ELF-1 (cell line): ENCODE results near the gene MACROD1.
"Not testable (repeated sequence)": the region's sequence is repeated elsewhere in the genome, so short reads cannot be mapped to it uniquely, and the experiment has no call there.

Experiments
- DNase-seq: peaks from one replicate; pipeline ENCODE4 v3.0.0-alpha.2; 2016; ENCODE audit warnings: low read depth, low spot score

Gene MACROD1

DNA sequence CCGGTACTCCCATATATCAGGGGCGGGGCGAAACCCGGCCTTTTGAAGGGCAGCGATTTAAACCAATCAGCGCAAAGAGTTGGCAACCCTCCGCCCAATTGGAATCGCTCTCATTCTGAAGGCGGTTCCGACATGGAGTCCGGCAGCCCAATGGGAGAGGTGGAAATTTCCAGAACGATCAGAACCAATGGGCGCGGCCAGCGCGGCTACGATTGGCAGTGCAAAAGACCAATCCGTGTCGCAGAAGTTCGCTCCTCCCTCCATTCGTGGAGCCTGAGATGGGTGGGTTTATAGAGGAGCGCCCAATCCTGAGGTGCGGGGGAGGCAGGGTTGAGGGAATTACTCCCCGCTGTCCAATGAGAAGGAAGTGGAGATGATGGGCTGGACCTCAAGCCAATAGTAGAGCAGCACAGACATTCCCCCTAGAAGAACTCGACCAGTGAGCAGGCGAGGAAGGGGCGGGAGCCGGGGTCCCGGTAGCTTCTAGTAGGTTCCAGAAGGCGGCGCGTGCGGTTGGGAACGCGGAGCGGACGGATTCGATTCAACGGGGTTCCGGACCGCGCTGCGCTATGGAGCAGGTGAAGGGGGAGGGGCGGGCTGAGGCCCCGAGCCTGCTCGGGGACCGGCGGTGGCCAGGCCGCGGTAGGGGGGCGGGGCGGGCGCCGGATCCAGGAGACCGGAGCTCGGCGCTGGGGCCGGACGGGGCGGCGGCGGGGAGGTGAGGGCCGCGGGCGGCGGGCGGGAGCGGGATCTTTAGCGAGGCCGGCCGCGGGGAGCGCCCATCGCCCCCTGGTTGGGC is 20.0 kb upstream of the MACROD1 start, which contains the start of gene STIP1:
TSS of gene STIP1 (plus strand) at position 479 of the 799 bp plus-strand sequence. CDS start at position 570, 91 bp downstream.
- DNase-seq = peak; percentile 100

DNA sequence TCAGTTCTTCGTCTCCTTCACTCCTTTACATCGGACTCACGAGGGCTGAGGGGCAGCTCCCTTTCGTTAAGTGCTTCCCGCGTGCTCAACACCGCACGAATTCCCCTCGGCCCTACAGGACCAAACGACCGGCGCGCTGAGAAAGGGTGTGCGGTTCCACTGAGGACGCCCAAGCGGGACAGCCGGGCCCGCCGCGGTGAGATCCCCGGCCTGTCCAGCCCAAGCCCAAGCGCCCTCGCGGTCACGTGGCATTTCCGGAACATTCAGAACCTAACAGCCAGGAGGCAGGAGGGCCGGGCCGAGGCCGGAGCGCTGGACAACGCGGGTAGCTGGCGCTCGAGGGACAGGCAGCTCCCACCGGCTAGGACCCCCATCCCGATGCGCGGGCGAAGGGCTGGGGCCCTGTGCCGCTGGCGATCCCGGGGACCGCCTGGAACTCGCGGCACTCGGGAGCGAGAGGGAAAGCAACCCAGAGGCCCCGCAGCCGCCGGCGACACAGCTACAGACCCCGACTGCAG is 19.3 kb upstream of the MACROD1 start:
- no peak for DNase-seq

DNA sequence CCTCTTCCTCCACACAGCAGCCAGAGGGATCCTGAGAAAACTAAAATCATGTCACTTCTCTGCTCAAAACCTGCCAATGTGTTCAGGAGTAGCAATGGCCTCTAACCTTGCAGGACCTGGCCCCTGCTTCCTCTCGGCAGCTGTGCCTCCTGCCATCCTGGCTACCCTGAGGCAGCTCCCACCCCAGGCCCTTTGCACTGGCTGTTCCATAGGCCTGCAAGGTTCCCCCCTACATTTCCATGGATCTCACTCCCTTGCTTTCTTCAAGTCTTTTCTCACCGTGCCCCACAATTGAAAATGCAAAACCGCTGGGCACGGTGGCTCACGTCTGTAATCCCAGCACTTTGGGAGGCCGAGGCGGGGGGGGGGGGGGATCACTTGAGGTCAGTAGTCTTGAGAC is 18.0 kb upstream of the MACROD1 start:
- no peak for DNase-seq

DNA sequence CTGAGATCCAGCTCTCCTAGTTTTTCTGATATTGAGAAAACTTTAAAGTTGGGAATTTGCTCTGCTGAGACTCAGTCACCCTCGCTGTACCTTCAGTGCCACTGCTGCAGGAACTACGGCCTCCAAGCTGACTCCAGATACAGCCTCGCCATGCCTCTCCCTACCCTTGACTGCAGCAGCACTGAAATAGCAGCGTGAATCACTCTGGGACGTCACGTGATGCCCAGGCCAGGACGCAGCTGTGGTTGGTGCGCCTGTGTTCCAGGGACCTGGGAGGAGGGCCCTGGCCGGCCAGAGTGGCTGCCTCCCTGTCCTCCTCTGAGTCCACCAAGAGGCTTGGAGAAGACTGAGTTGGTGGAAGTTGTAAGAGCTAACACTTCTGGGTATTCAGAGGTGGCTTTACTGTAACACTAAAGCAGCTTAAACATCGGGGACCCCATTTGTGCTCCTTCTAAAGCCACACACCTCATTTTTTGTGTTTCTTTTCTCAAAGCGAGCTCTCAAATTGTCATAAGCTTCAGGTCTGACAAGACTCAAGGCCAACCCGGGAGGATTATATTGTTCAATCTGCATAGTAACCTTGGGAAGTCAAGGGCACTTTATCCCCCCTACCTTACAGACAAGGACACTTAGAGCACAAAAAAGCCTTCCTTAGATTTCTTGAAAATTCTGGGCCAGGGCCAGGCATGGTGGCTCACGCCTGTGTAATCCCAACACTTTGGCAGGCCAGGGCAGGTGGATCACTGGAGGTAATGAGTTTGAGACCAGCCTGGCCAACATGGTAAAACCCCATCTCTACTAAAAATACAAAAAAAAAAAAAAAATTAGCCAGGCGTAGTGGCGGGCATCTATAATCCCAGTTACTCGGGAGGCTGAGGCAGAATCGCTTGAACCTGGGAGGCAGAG is 15.8 kb upstream of the MACROD1 start:
- peak; percentile 91 for DNase-seq

DNA sequence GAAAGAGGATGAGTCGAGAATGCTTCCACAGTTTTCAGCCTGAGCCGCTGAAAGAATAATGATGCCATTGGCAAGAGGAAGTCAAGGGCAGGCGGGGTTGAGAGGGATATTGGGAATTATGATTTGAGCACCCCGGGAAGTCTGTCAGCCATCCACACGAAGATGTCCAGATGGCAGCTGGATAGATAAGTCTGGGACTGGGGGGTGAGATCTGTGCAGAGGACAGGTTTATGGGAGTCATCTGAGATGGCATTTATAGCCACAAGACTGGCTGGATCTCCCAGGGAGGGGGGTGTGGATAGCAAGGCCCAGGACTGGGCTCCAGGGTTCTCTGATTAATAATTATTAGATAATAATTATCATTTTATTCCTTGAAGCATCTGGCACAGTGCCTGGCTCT is 15.0 kb upstream of the MACROD1 start:
- DNase-seq = no peak

DNA sequence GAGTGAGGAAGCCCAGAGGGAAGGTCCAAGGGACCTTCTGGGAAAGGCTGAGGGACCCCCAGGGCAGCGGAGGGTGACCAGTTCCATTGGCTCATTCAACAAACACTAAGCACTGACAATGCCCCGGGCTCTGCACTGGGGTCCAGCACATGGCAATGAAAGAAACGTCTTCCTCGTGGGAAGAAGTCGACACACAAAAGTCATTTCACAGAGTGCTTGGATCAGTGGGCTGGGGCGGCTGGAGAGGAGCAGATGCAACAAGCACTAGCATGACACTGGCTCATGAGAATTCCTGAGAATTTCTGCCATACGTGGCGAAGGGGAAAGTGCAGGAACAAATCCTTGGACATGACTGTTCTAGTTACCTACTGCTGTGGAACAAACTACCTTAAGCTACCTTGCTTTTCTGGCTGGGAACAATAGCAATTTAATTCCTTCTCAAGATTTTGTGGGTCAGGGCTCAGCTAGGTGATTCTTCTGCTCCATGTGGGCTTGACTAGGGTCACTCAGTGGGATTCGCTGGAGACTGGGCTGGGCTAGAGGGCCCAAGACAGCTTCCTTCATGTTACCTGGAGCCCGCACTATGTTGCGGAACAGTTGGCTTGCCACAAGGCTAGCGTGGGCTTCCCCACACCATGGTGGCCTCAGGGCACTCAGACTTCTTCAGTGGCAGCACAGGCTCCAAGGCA is 13.2 kb upstream of the MACROD1 start:
- no peak for DNase-seq

DNA sequence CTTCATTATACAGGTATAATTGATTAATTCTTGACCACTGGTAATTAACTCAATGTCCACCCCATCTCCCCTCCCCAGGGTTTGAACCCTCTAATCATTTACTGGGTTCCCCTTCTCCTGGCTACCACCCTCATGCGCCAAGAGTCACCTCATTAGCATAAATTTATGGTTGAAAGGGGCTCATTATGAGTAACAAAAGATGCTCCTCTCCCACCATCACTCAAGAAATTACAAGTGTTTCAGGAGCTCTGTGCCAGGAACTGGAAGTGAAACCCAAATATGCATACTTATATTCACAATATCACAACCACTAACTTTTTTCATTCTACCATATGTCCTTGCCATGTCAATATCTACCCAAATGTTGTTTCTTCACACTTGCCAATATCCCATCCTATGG is 12.3 kb upstream of the MACROD1 start:
- no peak for DNase-seq

DNA sequence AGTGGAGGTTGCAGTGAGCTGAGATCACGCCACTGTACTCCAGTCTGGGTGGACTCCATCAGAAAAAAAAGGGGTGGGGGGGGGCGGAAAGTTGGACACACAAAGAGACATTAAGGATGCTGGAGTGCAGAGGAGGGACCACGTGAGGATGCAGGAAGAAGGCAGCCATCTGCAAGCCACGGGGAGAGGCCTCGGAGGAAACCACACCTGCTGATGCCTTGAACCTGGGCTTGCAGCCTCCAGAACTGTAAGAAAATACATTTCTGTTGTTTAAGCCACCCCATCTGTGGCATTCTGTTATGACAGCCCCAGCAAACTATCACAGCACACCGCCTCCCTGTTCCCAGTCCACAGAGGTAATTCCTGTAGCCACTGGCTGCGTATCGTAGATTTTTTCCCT is 10.8 kb upstream of the MACROD1 start:
- DNase-seq = no peak

DNA sequence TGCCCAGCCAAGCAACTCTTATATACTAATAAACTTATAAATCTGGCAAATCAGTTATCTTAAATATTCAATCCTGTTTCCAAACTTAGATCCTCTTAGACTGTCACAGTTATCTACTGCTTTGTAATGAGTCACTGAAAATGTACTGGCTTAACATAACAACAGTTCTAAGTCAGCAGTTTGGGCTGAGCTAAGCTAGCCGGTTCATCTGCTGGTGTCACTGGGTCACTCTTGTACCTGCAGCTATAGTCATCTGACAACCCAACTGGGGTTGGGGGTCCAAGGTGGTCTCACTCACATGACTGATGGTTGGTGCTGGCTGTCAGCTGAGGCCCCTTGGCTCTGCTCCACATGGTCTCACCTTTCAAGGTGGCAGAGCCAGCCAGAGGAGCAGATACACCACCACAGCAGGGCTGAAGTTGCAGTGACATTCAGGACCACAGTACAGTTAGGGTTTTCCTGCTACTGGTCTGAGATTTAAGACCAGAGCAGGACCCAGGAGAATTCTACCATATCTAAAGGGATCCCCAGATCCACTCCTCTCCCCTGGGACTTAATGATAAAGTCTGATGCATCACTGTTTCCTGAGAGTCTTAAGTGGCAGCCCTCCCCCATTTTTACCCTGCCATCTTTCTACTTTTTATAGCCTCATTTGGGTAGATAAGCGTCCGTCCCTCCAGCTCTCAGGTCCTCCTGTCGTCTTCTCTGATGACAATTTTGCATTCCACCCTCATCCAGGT is 7.9 kb upstream of the MACROD1 start:
- DNase-seq = no peak

DNA sequence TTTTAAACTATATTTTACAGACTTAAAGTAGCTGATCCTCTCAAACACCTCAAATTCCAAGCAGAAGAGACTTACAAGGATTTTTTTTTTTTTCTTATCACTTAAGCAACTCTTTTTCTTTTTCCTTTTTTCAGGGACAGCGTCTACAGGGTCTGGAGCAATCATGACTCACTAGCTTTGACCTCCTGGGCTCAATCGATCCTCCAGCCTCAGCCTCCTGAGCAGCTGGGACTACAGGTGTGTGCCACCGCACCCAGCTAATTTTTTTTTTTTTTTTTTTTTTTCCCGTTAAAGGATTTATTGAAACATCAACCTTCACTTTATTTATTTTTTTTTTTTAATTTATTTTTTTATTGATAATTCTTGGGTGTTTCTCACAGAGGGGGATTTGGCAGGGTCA is 4.5 kb upstream of the MACROD1 start:
- DNase-seq = no peak

DNA sequence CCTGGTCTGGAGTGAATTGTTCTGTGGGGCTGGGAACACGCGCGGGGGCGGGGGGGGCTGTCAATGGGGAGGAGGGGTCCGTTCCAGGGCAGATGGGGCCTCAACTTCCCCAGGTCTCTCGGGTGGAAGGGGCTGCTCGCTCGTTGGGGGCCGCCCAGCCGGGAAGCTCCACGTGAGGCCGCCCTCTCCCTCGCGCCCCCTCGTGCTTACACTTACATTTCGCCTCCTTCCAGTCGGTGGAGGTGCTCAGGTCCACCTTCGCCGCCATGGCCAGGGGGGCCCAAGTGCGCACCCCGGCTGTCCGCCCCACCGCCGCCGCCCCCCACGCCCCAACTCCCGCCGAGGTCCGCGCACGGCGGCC is 452 bp downstream of the MACROD1 start:
- no peak for DNase-seq

DNA sequence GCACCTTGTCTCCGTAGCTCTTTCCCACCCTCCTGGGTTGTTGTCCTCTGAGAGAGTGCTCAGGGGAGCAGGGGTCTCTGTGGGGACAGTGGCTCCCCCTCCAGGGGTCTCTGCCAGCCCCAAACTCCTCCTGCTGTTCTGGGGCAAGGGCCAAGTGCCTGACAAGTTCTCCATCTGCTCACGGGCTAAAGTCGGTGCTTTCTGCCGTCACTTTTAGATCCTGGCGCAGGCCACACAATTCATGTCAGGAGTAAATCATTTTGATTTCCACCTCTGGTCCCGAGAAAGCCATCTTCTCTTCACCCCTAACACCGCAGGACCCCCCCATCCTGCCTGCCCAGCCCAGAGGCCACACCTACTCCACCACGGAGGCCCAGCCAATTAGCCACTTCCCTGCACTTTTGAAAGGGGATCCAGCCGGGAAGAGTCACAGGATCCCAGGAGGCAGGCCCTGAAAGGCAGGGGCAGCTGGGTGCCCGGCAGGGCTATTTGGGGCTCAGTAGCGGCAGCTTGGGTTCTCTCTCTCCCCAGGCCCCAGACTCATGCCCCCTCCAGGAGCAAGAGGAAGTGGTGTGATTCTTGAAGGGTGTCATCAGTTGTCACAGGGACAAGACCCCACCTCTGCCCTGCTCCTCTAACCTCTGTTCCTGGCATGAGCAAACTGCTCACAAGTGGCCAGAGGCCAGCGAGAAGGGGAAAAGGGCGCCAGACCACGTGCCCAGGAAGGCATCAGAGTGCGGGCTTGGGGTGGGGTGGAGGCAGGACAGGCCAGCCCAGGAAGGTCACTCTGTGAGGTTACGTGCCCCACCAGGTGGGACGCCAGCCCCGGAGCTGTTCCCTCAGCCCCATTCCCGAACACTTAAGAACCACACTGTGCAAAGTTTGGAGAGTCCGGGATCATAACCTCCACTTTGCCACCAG is 1.3 kb downstream of the MACROD1 start:
- peak; percentile 48 for DNase-seq

DNA sequence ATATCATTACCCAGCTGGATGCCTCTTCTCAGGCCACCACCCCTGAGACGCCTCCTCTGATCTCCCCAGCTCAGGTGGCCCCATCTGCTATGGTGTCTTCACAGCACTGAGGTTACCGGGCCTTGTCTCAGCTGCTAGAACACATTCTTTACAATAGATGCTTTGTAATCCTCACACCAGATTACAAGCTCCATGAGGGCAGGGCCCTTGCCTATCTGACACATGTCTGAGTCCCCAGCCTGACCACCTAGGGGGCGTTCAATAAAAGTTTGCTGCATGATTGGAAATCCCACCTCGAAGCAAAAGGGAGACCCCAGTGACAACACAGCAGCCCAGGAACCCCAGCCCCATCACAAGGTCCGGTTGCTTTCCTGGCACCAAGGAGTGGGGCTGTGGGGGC is 2.0 kb downstream of the MACROD1 start:
- DNase-seq = no peak

DNA sequence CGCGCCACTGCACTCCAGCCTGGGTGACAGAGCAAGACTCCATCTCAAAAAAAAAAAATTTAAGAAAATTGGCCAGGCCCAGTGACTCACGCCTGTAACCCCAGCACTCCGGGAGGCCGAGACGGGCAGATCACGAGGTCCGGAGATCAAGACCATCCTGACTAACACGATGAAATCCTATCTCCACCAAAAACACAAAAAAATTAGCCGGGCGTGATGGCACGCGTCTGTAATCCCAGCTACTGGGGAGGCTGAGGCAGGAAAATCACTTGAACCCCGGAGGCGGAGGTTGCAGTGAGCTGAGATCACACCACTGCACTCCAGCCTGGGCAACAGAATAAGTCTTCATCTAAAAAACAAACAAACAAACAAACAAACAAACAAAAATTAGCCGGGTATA is 3.1 kb downstream of the MACROD1 start:
- not testable (repeated sequence) for DNase-seq

DNA sequence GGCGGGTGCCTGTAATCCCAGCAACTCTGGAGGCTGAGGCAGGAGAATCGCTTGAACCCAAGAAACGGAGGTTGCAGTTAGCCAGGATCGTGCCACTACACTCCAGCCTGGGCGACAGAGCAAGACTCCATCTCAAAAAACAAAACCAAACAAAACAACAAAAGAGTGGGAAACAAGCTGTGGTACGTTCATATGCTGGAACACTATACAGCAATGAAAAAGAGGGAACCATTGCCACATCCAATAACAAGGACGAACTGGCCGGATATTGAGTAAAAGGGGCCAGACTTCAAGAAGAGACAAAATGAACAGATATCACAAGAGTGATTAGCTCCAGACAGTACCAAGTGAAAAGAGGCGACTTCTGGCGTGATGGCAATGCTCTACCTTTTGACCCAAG is 4.9 kb downstream of the MACROD1 start:
- no peak for DNase-seq

DNA sequence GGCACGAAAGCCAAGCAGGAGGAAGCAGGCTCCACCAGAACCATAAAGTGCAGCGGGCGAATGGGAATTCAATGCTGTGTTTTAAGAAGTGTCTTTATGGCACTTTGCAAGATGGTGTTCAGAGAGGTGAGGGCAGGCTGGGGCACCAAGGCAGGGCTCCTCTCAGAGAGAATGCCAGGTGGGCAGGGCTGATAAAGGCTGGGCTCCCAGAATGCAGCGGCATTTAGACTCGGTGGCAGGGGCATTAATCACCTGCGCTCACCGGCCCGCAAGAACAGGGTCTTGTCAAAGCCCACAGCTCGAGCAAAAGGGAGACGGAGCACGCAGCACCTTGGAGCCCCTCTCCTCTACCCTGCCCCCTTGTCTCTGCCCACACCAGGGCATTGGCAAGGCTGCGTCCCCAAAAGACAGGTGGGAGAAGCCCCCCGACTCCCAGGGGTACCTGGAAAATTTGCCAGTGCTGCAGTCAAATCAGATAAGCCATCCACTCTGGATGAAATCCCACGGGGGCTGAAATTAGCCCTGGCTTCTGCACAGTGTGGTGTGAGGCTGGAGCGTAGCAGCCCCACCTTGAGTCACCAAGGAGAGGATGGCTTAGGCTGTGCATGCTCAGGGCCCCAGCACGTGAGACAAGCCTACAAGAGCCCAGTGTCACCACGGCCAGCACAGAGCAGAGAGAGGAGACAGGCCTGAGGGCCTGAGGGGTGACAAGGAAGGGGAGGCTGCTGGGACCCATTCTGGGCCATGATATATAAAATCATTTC is 8.1 kb downstream of the MACROD1 start:
- DNase-seq = no peak

DNA sequence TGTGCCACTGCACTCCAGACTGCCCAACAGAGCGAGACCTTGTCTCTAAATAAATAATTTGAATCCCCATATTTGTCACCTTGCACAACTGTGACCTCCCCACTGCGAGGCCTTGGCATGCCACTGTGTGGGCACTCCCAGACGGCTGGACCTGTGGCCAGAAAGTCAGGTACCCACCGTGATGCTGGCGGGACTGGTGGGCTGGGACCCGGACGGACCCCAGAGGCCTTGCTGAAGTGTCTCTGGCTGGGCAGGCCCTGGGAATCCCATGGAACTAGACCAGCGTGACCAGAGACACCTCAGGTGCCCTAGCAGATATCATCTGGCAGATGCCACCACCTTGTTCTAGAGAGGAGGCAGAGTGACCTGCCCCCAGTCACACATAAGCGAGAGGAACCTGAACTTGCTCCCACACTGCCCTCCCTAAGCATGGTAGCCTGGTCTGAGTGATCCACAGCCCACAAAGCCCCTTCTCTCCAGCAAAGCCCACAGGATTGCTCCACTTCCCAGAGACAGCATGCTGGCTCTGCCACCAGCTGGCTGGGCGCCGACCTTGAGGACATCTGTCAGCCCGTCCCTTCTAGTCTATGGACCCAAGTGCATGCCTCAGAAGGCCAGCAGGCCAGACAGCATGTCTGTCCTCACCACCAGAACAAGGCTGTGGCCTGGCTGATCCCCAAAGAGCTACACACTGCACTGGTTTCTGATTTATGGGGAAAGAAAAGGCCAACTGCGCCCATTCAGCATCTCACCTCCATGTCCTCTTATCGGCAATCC is 9.5 kb downstream of the MACROD1 start:
- DNase-seq = no peak

DNA sequence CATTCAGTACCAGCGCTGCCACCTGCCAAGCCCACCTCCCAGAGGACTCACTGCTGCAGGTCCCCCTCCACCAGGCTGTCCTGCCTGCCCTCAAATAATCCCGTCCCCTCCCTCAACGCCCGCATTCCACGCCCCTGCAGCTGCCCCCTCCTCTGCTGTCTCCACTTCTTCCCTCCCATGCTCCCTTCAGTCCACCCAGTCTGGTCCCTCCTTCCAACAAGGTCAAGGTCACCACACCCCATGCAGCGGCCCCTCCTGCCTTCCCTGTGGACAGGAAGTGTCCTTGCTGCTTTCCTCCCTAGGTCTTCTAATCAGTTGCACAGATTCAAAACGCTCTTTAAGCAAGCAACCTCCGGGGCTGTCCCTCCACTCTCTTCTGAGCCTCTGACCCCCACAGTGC is 12.1 kb downstream of the MACROD1 start:
- no peak for DNase-seq
